Measurements from ENCODE around the gene CORO1C. TPM values are rescaled to one million over a fixed set of nuclear protein-coding genes. Genes with fewer than 3 reads are reported as not detected.
A peak's percentile ranks its signal among the peaks of the same experiment; 100 is the strongest.

The CORO1C gene
- total RNA-seq, 1 donor from 2014 or later: 128 TPM

GRCh38 chr12:108611884-108612415 lies 119.4 kb downstream of the CORO1C start:
- Mint-ChIP-seq H3K4me1 (peaks cover 7% of the 10 kb centered on the region), H3K36me3 (no peaks in the 10 kb centered on the region), H3K27ac (no peak overlapping the region), H3K27me3 (ENCODE audit: insufficient read depth, low read depth) (peaks cover 21% of the 10 kb centered on the region), H3K4me3 (no peak overlapping the region), H3K9me3 (no peaks in the 10 kb centered on the region)
- no peak overlapping the region for H2AFZ ChIP-seq (replicated peaks)
- no peaks in the 10 kb centered on the region for H3K9me3 ChIP-seq (ENCODE audit: low read depth)
- TF ChIP-seq CTCF (IDR thresholded peaks at IDR 0.05) (peak; percentile 58), EZH2 (IDR thresholded peaks at IDR 0.05) (no peak)
- H3F3A ChIP-seq (ENCODE audit: low read depth): no peaks in the 10 kb centered on the region
- no peaks in the 10 kb centered on the region for H4K20me1 ChIP-seq (ENCODE audit: low read depth)
- no peaks in the 10 kb centered on the region for H3K27me3 ChIP-seq
- no peaks in the 10 kb centered on the region for H3K4me1 ChIP-seq
- no peak overlapping the region for H3K9ac ChIP-seq
- no peaks in the 10 kb centered on the region for H3K36me3 ChIP-seq
- peak; percentile 68 for DNase-seq (ENCODE audit: low spot score)
- H3K4me3 ChIP-seq: no peak overlapping the region
- no peak overlapping the region for H3K4me2 ChIP-seq
- no peaks in the 10 kb centered on the region for H3K79me2 ChIP-seq (ENCODE audit: low read depth)
- no peak overlapping the region for H3K27ac ChIP-seq

GRCh38 chr12:108610856-108611605 lies 120.3 kb downstream of the CORO1C start:
- Histone ChIP-seq H3K27ac (no peak overlapping the region), H3K79me2 (ENCODE audit: low read depth) (no peaks in the 10 kb centered on the region), H3K4me1 (no peaks in the 10 kb centered on the region), H3K4me2 (no peak overlapping the region), H3K9ac (no peak overlapping the region), H3F3A (ENCODE audit: low read depth) (peaks cover under 1% of the 10 kb centered on the region), H2AFZ (replicated peaks) (no peak overlapping the region), H3K4me3 (no peak overlapping the region), H3K27me3 (no peaks in the 10 kb centered on the region), H3K36me3 (no peaks in the 10 kb centered on the region), H3K9me3 (ENCODE audit: low read depth) (no peaks in the 10 kb centered on the region), H4K20me1 (ENCODE audit: low read depth) (no peaks in the 10 kb centered on the region)
- peaks cover 7% of the 10 kb centered on the region for H3K4me1 Mint-ChIP-seq
- no peaks in the 10 kb centered on the region for H3K9me3 Mint-ChIP-seq
- H3K27me3 Mint-ChIP-seq (ENCODE audit: insufficient read depth, low read depth): peaks cover 20% of the 10 kb centered on the region
- no peaks in the 10 kb centered on the region for H3K36me3 Mint-ChIP-seq
- TF ChIP-seq EZH2 (IDR thresholded peaks at IDR 0.05): no peak
- no peak for TF ChIP-seq CTCF (IDR thresholded peaks at IDR 0.05)
- no peak for TF ChIP-seq EZH2phosphoT487 (IDR thresholded peaks at IDR 0.05)
- H3K4me3 Mint-ChIP-seq: no peak overlapping the region
- no peak for DNase-seq (ENCODE audit: low spot score)
- no peak overlapping the region for H3K27ac Mint-ChIP-seq

- Histone ChIP-seq H4K20me1 (ENCODE audit: low read depth) (no peaks in the 10 kb centered on the region), H3K27me3 (no peaks in the 10 kb centered on the region), H2AFZ (replicated peaks) (no peak overlapping the region), H3K4me2 (no peak overlapping the region), H3K79me2 (ENCODE audit: low read depth) (no peaks in the 10 kb centered on the region), H3K27ac (no peak overlapping the region), H3K9ac (no peak overlapping the region), H3K36me3 (no peaks in the 10 kb centered on the region), H3F3A (ENCODE audit: low read depth) (peaks cover 7% of the 10 kb centered on the region), H3K4me3 (no peak overlapping the region), H3K9me3 (ENCODE audit: low read depth) (no peaks in the 10 kb centered on the region), H3K4me1 (no peaks in the 10 kb centered on the region)
- Mint-ChIP-seq H3K4me1 (peaks cover 9% of the 10 kb centered on the region), H3K36me3 (no peaks in the 10 kb centered on the region), H3K4me3 (no peak overlapping the region), H3K27me3 (ENCODE audit: insufficient read depth, low read depth) (peaks cover 24% of the 10 kb centered on the region), H3K9me3 (no peaks in the 10 kb centered on the region), H3K27ac (no peak overlapping the region)
- DNase-seq (ENCODE audit: low spot score): no peak
- TF ChIP-seq CTCF (IDR thresholded peaks at IDR 0.05): no peak
- TF ChIP-seq EZH2phosphoT487 (IDR thresholded peaks at IDR 0.05): no peak
- no peak for TF ChIP-seq EZH2 (IDR thresholded peaks at IDR 0.05)
These were observed 120.9 kb downstream of the CORO1C start for GRCh38 chr12:108610336-108610815.
